ENCODE measurements around the gene BTF3.

The BTF3 gene

GRCh38 chr5:73525606-73526203, 27.5 kb downstream of the BTF3 start:
- no peak for DNase-seq

GRCh38 chr5:73528248-73528647, 30.0 kb downstream of the BTF3 start:
- DNase-seq, result no peak

- no peak for DNase-seq
Measured at GRCh38 chr5:73529081-73529480, 30.8 kb downstream of the BTF3 start.

GRCh38 chr5:73531356-73531755, 33.1 kb downstream of the BTF3 start:
- peak; percentile 32 for DNase-seq

GRCh38 chr5:73532195-73532594, 34.0 kb downstream of the BTF3 start:
- DNase-seq, result no peak

- DNase-seq, result peak; percentile 21
Measured at GRCh38 chr5:73534011-73534644, 35.9 kb downstream of the BTF3 start.

- no peak for DNase-seq
Measured at GRCh38 chr5:73534971-73535370, 36.7 kb downstream of the BTF3 start.

- DNase-seq, result no peak
Measured at GRCh38 chr5:73539730-73540129, 41.5 kb downstream of the BTF3 start.

GRCh38 chr5:73540192-73540591, 42.0 kb downstream of the BTF3 start:
- DNase-seq, result peak; percentile 79

GRCh38 chr5:73542020-73542419, 43.8 kb downstream of the BTF3 start:
- DNase-seq, result no peak

GRCh38 chr5:73544429-73545402, 46.5 kb downstream of the BTF3 start:
- no peak for DNase-seq

- no peak for DNase-seq
Measured at GRCh38 chr5:73545403-73545779, 47.1 kb downstream of the BTF3 start.

- no peak for DNase-seq
Measured at GRCh38 chr5:73550016-73550415, 51.8 kb downstream of the BTF3 start.

- DNase-seq, result no peak
Measured at GRCh38 chr5:73552642-73553041, 54.4 kb downstream of the BTF3 start.

Measured in fibroblast of skin of back (primary cell).